GM23338 (cell line): ENCODE data around the gene ARHGAP4.

Experiments used
- EZH2 ChIP-seq: fragments of 200-600 bp; sonication (generic); IDR thresholded peaks from one replicate; pipeline ENCODE4 v1.8.0; 2017; ENCODE audit warnings: antibody characterized with exemption, mild to moderate bottlenecking, low read depth; ENCODE audit not compliant: unreplicated experiment
- POLR2AphosphoS5 ChIP-seq: IDR thresholded peaks from 2 replicates; pipeline ENCODE4 v1.6.1; 2016; ENCODE audit warnings: antibody characterized with exemption, low read depth
- TF ChIP-seq, protein P1 (sequence below), 2 experiments: fragments of 200-600 bp in 1 of 2; sonication (generic) in 1 of 2; conservative IDR thresholded peaks; 2 replicates each; pipeline versions ENCODE4 v1.5.1 to v1.6.1; 2016 to 2017; ENCODE audit warnings: antibody characterized with exemption in 2 of 2, low read depth in 2 of 2, mild to moderate bottlenecking in 2 of 2, moderate library complexity in 1 of 2

- no peak for TF ChIP-seq EZH2
- TF ChIP-seq POLR2AphosphoS5, result no peak
- TF ChIP-seq, protein P1, sequence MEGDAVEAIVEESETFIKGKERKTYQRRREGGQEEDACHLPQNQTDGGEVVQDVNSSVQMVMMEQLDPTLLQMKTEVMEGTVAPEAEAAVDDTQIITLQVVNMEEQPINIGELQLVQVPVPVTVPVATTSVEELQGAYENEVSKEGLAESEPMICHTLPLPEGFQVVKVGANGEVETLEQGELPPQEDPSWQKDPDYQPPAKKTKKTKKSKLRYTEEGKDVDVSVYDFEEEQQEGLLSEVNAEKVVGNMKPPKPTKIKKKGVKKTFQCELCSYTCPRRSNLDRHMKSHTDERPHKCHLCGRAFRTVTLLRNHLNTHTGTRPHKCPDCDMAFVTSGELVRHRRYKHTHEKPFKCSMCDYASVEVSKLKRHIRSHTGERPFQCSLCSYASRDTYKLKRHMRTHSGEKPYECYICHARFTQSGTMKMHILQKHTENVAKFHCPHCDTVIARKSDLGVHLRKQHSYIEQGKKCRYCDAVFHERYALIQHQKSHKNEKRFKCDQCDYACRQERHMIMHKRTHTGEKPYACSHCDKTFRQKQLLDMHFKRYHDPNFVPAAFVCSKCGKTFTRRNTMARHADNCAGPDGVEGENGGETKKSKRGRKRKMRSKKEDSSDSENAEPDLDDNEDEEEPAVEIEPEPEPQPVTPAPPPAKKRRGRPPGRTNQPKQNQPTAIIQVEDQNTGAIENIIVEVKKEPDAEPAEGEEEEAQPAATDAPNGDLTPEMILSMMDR (conservative IDR thresholded peaks at IDR 0.05; ENCODE audit: low read depth in 2 of 2), result no peak
Observed at GRCh38 chrX:153907456-153907855, 18.6 kb downstream of the ARHGAP4 start.
